Neural progenitor cell (in vitro differentiated cells): ENCODE measurements around the gene TRIM44. TPM values are rescaled to one million over a fixed set of nuclear protein-coding genes. Genes with fewer than 3 reads are reported as not detected.

ENCODE experiments used
- DNase-seq: peaks from one replicate; pipeline ENCODE4 v3.0.0-alpha.2; 2016; ENCODE audit warnings: low spot score
- H2AFZ ChIP-seq: fragments of 200-600 bp; sonication (generic); replicated peaks from 2 replicates; pipeline ENCODE4 v1.6.1; 2016; ENCODE audit warnings: antibody characterized with exemption
- H3F3A ChIP-seq: fragments of 200-600 bp; sonication (generic); 2 replicates; pipeline ENCODE4 v1.6.1; 2016; ENCODE audit warnings: antibody characterized with exemption, low read depth
- H3K27ac ChIP-seq: fragments of 200-600 bp; sonication (generic); 2 replicates; pipeline ENCODE4 v1.5.1; 2016; ENCODE audit warnings: mild to moderate bottlenecking
- H3K27me3 ChIP-seq: fragments of 200-600 bp; sonication (generic); 2 replicates; pipeline ENCODE4 v1.6.1; 2016; ENCODE audit warnings: mild to moderate bottlenecking, moderate library complexity
- H3K36me3 ChIP-seq: fragments of 200-600 bp; sonication (generic); 2 replicates; pipeline ENCODE4 v1.5.1; 2016
- H3K4me1 ChIP-seq: fragments of 200-600 bp; sonication (generic); 2 replicates; pipeline ENCODE4 v1.6.1; 2016; ENCODE audit warnings: mixed run types
- H3K4me2 ChIP-seq: fragments of 200-600 bp; sonication (generic); 2 replicates; pipeline ENCODE4 v1.6.1; 2016
- H3K4me3 ChIP-seq: fragments of 200-600 bp; sonication (generic); 2 replicates; pipeline ENCODE4 v1.5.1; 2016
- H3K79me2 ChIP-seq: fragments of 200-600 bp; sonication (generic); 2 replicates; pipeline ENCODE4 v1.6.1; 2016; ENCODE audit warnings: low read depth
- H3K9ac ChIP-seq: fragments of 200-600 bp; sonication (generic); 2 replicates; pipeline ENCODE4 v1.6.1; 2016
- H3K9me3 ChIP-seq: fragments of 200-600 bp; sonication (generic); 2 replicates; pipeline ENCODE4 v1.5.1; 2016; ENCODE audit warnings: low read depth
- H4K20me1 ChIP-seq: fragments of 200-600 bp; sonication (generic); 2 replicates; pipeline ENCODE4 v1.6.1; 2016; ENCODE audit warnings: low read depth
- H3K27ac Mint-ChIP-seq: 3 replicates; pipeline ENCODE4 v1.8.0; 2021; ENCODE audit warnings: mixed read lengths
- H3K27me3 Mint-ChIP-seq: 2 replicates; pipeline ENCODE4 v1.8.0; 2022; ENCODE audit warnings: low read depth, mild to moderate bottlenecking, inconsistent platforms, moderate library complexity, mixed read lengths; ENCODE audit not compliant: insufficient read depth
- H3K36me3 Mint-ChIP-seq: 3 replicates; pipeline ENCODE4 v1.8.0; 2021; ENCODE audit warnings: mixed read lengths
- H3K4me1 Mint-ChIP-seq: 3 replicates; pipeline ENCODE4 v1.8.0; 2021; ENCODE audit warnings: mixed read lengths
- H3K4me3 Mint-ChIP-seq: 3 replicates; pipeline ENCODE4 v1.8.0; 2021; ENCODE audit warnings: mild to moderate bottlenecking, moderate library complexity, mixed read lengths
- H3K9me3 Mint-ChIP-seq: 3 replicates; pipeline ENCODE4 v1.8.0; 2020; ENCODE audit warnings: mixed read lengths
- EZH2 ChIP-seq: fragments of 200-600 bp; sonication (generic); IDR thresholded peaks from 2 replicates; pipeline ENCODE4 v1.6.1; 2017; ENCODE audit warnings: antibody characterized with exemption, mild to moderate bottlenecking, moderate library complexity
- EZH2phosphoT487 ChIP-seq: fragments of 200-600 bp; sonication (generic); IDR thresholded peaks from 2 replicates; pipeline ENCODE4 v1.6.1; 2017; ENCODE audit warnings: antibody characterized with exemption
- total RNA-seq: library from RNA; depleted of rRNA; stranded (reverse); fragments of >200 nt; gene quantifications from 2 replicates; pipeline ENCODE4 v1.2.3, GENCODE V29; 2015; ENCODE audit warnings: low replicate concordance
- TF ChIP-seq, protein P1 (sequence below): fragments of 200-600 bp; sonication (generic); IDR thresholded peaks from 2 replicates; pipeline ENCODE4 v1.5.1; 2017; ENCODE audit warnings: antibody characterized with exemption, mild to moderate bottlenecking

TRIM44 gene
- total RNA-seq, 1 donor from 2014 or later = 44.1 TPM

DNA sequence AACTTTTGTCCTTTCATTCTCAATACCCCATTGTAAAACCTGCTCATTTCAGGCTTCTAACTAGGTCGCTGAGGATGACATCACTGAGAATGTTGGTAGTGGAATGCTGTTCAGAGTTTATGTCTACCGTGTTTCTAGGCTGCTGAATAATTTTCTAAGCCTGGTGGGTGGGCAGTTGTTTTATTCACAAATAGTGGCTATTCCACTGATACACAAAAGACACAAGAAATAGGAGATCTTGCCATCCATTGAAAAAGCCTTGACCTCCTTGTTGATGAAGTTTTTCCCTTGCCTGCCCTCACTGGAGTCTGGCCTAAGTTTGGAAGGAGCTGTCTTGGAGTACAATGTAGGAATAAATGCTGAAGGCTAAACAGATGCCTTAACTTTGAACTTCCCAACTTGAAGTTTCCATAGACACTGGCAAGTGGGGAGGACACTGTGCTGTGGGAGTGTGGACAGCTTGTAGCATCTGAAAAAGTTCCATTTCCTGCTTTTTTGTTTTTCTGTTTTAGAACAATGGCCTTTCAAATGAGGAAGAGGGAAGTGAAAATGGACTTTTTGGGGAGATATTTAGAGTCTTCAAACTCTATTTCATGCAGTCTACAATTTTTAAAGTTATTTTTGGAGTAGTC is 59.2 kb downstream of the TRIM44 start:
- Histone ChIP-seq H3K4me3 (no peak overlapping the region), H3F3A (no peaks in the 10 kb centered on the region), H3K79me2 (peaks cover 19% of the 10 kb centered on the region), H3K9ac (no peak overlapping the region), H3K9me3 (no peaks in the 10 kb centered on the region), H3K4me1 (peaks cover 16% of the 10 kb centered on the region), H4K20me1 (peaks cover 16% of the 10 kb centered on the region), H3K4me2 (no peak overlapping the region), H3K27ac (no peak overlapping the region), H3K36me3 (no peaks in the 10 kb centered on the region), H3K27me3 (no peaks in the 10 kb centered on the region), H2AFZ (no peak overlapping the region)
- Mint-ChIP-seq H3K9me3 (no peaks in the 10 kb centered on the region), H3K4me1 (peaks cover 2% of the 10 kb centered on the region), H3K27me3 (peaks cover 2% of the 10 kb centered on the region), H3K36me3 (peaks cover 12% of the 10 kb centered on the region), H3K27ac (no peak overlapping the region), H3K4me3 (no peak overlapping the region)
- TF ChIP-seq EZH2phosphoT487 (no peak), EZH2 (no peak)
- TF ChIP-seq, protein P1, sequence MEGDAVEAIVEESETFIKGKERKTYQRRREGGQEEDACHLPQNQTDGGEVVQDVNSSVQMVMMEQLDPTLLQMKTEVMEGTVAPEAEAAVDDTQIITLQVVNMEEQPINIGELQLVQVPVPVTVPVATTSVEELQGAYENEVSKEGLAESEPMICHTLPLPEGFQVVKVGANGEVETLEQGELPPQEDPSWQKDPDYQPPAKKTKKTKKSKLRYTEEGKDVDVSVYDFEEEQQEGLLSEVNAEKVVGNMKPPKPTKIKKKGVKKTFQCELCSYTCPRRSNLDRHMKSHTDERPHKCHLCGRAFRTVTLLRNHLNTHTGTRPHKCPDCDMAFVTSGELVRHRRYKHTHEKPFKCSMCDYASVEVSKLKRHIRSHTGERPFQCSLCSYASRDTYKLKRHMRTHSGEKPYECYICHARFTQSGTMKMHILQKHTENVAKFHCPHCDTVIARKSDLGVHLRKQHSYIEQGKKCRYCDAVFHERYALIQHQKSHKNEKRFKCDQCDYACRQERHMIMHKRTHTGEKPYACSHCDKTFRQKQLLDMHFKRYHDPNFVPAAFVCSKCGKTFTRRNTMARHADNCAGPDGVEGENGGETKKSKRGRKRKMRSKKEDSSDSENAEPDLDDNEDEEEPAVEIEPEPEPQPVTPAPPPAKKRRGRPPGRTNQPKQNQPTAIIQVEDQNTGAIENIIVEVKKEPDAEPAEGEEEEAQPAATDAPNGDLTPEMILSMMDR = no peak
- no peak for DNase-seq

- peaks cover 4% of the 10 kb centered on the region for H3K36me3 ChIP-seq
- peaks cover 10% of the 10 kb centered on the region for H4K20me1 ChIP-seq
- H3K9me3 ChIP-seq = no peaks in the 10 kb centered on the region
- TF ChIP-seq EZH2phosphoT487 (no peak), EZH2 (no peak)
- TF ChIP-seq, protein P1 = no peak
- peaks cover 19% of the 10 kb centered on the region for H3K79me2 ChIP-seq
- no peak overlapping the region for H3K4me3 Mint-ChIP-seq
- no peak for DNase-seq
- no peak overlapping the region for H3K4me3 ChIP-seq
- no peak overlapping the region for H3K4me2 ChIP-seq
- peaks cover 20% of the 10 kb centered on the region for H3K36me3 Mint-ChIP-seq
- H3K4me1 Mint-ChIP-seq = no peaks in the 10 kb centered on the region
- H3K27ac Mint-ChIP-seq = no peak overlapping the region
- peaks cover 9% of the 10 kb centered on the region for H3K4me1 ChIP-seq
- H3K27me3 ChIP-seq = no peaks in the 10 kb centered on the region
- H3K9ac ChIP-seq = no peak overlapping the region
- H2AFZ ChIP-seq = no peak overlapping the region
- H3F3A ChIP-seq = no peaks in the 10 kb centered on the region
- H3K27me3 Mint-ChIP-seq = peaks cover 2% of the 10 kb centered on the region
- H3K27ac ChIP-seq = no peak overlapping the region
- H3K9me3 Mint-ChIP-seq = no peaks in the 10 kb centered on the region
These were observed 60.1 kb downstream of the TRIM44 start for GRCh38 chr11:35722641-35723040.

GRCh38 chr11:35723493-35723892 is 60.9 kb downstream of the TRIM44 start:
- Histone ChIP-seq H3K4me1 (peaks cover 5% of the 10 kb centered on the region), H3K27ac (no peak overlapping the region), H3K9me3 (no peaks in the 10 kb centered on the region), H3K36me3 (peaks cover 6% of the 10 kb centered on the region), H3K9ac (no peak overlapping the region), H3K27me3 (no peaks in the 10 kb centered on the region), H3K4me3 (no peak overlapping the region), H2AFZ (no peak overlapping the region), H3K79me2 (peaks cover 16% of the 10 kb centered on the region), H3K4me2 (no peak overlapping the region), H4K20me1 (peaks cover 9% of the 10 kb centered on the region), H3F3A (no peaks in the 10 kb centered on the region)
- Mint-ChIP-seq H3K4me3 (no peak overlapping the region), H3K4me1 (no peaks in the 10 kb centered on the region), H3K27me3 (peaks cover 2% of the 10 kb centered on the region), H3K36me3 (peaks cover 26% of the 10 kb centered on the region), H3K9me3 (no peaks in the 10 kb centered on the region), H3K27ac (no peak overlapping the region)
- DNase-seq = no peak
- no peak for TF ChIP-seq EZH2
- TF ChIP-seq, protein P1 = no peak
- TF ChIP-seq EZH2phosphoT487 = no peak
